SK-N-SH (cell line): ENCODE results near the gene TCF3. TPM values are rescaled to one million over a fixed set of nuclear protein-coding genes. Genes with fewer than 3 reads are reported as not detected.

Experiments
- CTCF ChIA-PET: fragments of 300-600, 350-600 bp; formaldehyde crosslinking; extraction: SDS; loops from one replicate; lab custom pipeline; 2021; lab: Yijun Ruan, JAX
- POLR2A ChIA-PET: fragments of 350-600 bp; sonication (Branson Sonifier 250); formaldehyde crosslinking; extraction: SDS; loops from one replicate; lab custom pipeline; 2020; ENCODE audit warnings: antibody characterized with exemption, inconsistent platforms; lab: Yijun Ruan, JAX
- DNase-seq: peaks from one replicate; pipeline ENCODE4 v3.0.0; 2012
- H2AFZ ChIP-seq: fragments of 200-600 bp; sonication (generic); 2 replicates; pipeline ENCODE4 v1.8.1; 2016; ENCODE audit warnings: antibody characterized with exemption, mild to moderate bottlenecking, low read depth
- H3F3A ChIP-seq: fragments of 200-600 bp; sonication (generic); replicated peaks from 2 replicates; pipeline ENCODE3; 2016; ENCODE audit warnings: antibody characterized with exemption, mild to moderate bottlenecking; ENCODE audit not compliant: insufficient read depth
- H3K27ac ChIP-seq, 2 experiments: fragments of 200-500 bp in 1 of 2; fragments of 200-600 bp in 1 of 2; sonication (Bioruptor generic) in 1 of 2; sonication (generic), shearing (Covaris generic) in 1 of 2; 2 replicates each; pipeline versions ENCODE4 v1.5.1 to v1.6.1; 2014 to 2016; ENCODE audit warnings: low read depth in 2 of 2, inconsistent platforms in 1 of 2, low read length in 1 of 2, mild to moderate bottlenecking in 1 of 2, mixed read lengths in 1 of 2
- H3K27me3 ChIP-seq: fragments of 200-600 bp; sonication (generic), shearing (Covaris generic); 2 replicates; pipeline ENCODE4 v1.6.1; 2016; ENCODE audit warnings: mixed run types; ENCODE audit not compliant: insufficient read depth
- H3K36me3 ChIP-seq, 2 experiments: fragments of 200-500 bp in 1 of 2; fragments of 200-600 bp in 1 of 2; sonication (Bioruptor generic) in 1 of 2; sonication (generic) in 1 of 2; replicated peaks in 1 of 2; 2 replicates each; pipeline versions ENCODE3 to v1.5.1; 2014 to 2016; ENCODE audit warnings: low read length in 1 of 2, mild to moderate bottlenecking in 1 of 2; ENCODE audit not compliant: insufficient read depth in 2 of 2, control insufficient read depth in 1 of 2
- H3K4me1 ChIP-seq, 2 experiments: fragments of 200-500 bp in 1 of 2; fragments of 200-600 bp in 1 of 2; sonication (Bioruptor generic) in 1 of 2; sonication (generic), shearing (Covaris generic) in 1 of 2; 2 replicates each; pipeline versions ENCODE4 v1.5.1 to v1.6.1; 2014 to 2016; ENCODE audit warnings: low read depth in 1 of 2, low read length in 1 of 2, mixed run types in 1 of 2; ENCODE audit not compliant: insufficient read depth in 2 of 2, control insufficient read depth in 1 of 2
- H3K4me2 ChIP-seq: fragments of 200-600 bp; sonication (generic), shearing (Covaris generic); 2 replicates; pipeline ENCODE4 v1.6.1; 2017; ENCODE audit warnings: mixed run types
- H3K4me3 ChIP-seq, 2 experiments: fragments of 200-500 bp in 1 of 2; fragments of 200-600 bp in 1 of 2; sonication (Bioruptor generic) in 1 of 2; sonication (generic), shearing (Covaris generic) in 1 of 2; 2 replicates each; pipeline versions ENCODE4 v1.5.1 to v1.8.1; 2014 to 2016; ENCODE audit warnings: low read depth in 2 of 2, inconsistent platforms in 1 of 2, low read length in 1 of 2, mild to moderate bottlenecking in 1 of 2, mixed read lengths in 1 of 2, moderate library complexity in 1 of 2
- H3K79me2 ChIP-seq: fragments of 200-600 bp; sonication (generic); 2 replicates; pipeline ENCODE4 v1.8.1; 2017; ENCODE audit warnings: mild to moderate bottlenecking; ENCODE audit not compliant: insufficient read depth
- H3K9ac ChIP-seq: fragments of 200-600 bp; sonication (generic); 2 replicates; pipeline ENCODE4 v1.6.1; 2017; ENCODE audit warnings: mixed run types
- H3K9me2 ChIP-seq: fragments of 200-600 bp; sonication (generic); 2 replicates; pipeline ENCODE4 v1.6.1; 2017; ENCODE audit warnings: mixed run types
- H3K9me3 ChIP-seq: fragments of 200-600 bp; sonication (generic); 2 replicates; pipeline ENCODE4 v1.6.1; 2017; ENCODE audit warnings: mixed run types, mild to moderate bottlenecking, moderate library complexity
- H4K20me1 ChIP-seq: fragments of 200-600 bp; sonication (generic); 2 replicates; pipeline ENCODE4 v1.6.1; 2017; ENCODE audit warnings: mild to moderate bottlenecking, mixed run types; ENCODE audit not compliant: insufficient read depth
- EZH2phosphoT487 ChIP-seq: fragments of 200-600 bp; sonication (generic); IDR thresholded peaks from 2 replicates; pipeline ENCODE4 v1.6.1; 2017; ENCODE audit warnings: low read depth, mixed run types, mild to moderate bottlenecking, antibody characterized with exemption, moderate library complexity, borderline replicate concordance
- FOXJ3 ChIP-seq: sonication (generic); formaldehyde crosslinking; IDR thresholded peaks from 2 replicates; pipeline ENCODE4 v1.5.1; 2020; ENCODE audit warnings: mild to moderate bottlenecking, missing genetic modification reagents
- GATA2 ChIP-seq: sonication (generic); formaldehyde crosslinking; IDR thresholded peaks from 2 replicates; pipeline ENCODE4 v1.5.0; 2020; ENCODE audit warnings: mild to moderate bottlenecking, missing genetic modification reagents
- JUND ChIP-seq: IDR thresholded peaks from 2 replicates; pipeline ENCODE4 v1.4.0; 2012
- MXI1 ChIP-seq: IDR thresholded peaks from 2 replicates; pipeline ENCODE4 v1.6.1; 2012; ENCODE audit warnings: mild to moderate bottlenecking, low read depth, low read length, improper control_type of control experiment
- TEAD4 ChIP-seq: IDR thresholded peaks from 2 replicates; pipeline ENCODE4 v1.4.0; 2012; ENCODE audit warnings: mild to moderate bottlenecking, borderline replicate concordance; ENCODE audit not compliant: insufficient read depth
- ZBTB33 ChIP-seq: IDR thresholded peaks from 2 replicates; pipeline ENCODE4 v1.4.0; 2012; ENCODE audit warnings: low read depth, borderline replicate concordance
- WGBS: methylation state at CpG from one replicate; pipeline ENCODE4 v1.1.6; 2017; ENCODE audit warnings: low lambda C conversion rate; 5-methylcytosine and 5-hydroxymethylcytosine counted together
- polyA plus RNA-seq, 3 experiments: library from polyadenylated mRNA; depleted of rRNA; stranded (reverse); fragments of >200 nt; gene quantifications; 2 replicates each; pipeline ENCODE4 v1.2.3, GENCODE V29; 2012
- TF ChIP-seq, protein P1 (sequence below): IDR thresholded peaks from 2 replicates; pipeline ENCODE4 v1.4.0; 2012; ENCODE audit warnings: low read depth
- TF ChIP-seq, protein P2 (sequence below): fragments of 200-600 bp; sonication (generic); IDR thresholded peaks from 2 replicates; pipeline ENCODE4 v1.6.1; 2017; ENCODE audit warnings: antibody characterized with exemption, mild to moderate bottlenecking, moderate library complexity

The TCF3 gene
- polyA plus RNA-seq, 1 of the 3 experiments (the other 2 are of a cell fraction): 104 TPM

DNA sequence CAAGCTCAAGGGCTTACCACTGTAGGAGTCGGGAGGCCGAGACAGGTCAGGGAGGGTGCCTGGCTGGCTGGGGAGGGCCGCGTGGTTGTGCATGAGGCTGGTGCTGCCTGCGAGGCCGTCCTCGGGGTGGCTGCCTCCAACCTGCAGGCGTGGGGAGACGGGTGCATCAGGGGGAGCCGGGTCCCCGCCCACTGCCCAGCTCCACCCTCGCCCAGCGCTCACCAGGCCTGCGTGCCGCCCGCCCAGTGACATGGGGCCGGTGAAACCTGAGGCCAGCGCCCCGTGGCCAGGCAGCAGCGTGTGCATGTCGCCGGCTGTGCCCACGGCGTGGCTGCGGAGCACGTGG is 33.3 kb downstream of the TCF3 start:
- peak; percentile 30 for DNase-seq
- H3K36me3 ChIP-seq: peaks cover 3 to 73% of the 10 kb centered on the region in 2 experiments

More for the DNA sequence above, 33.3 kb downstream of the TCF3 start:
- no peak overlapping the region for H2AFZ ChIP-seq
- 97% methylated on average over 7 of the region's 26 CpGs for WGBS
- no peak overlapping the region for H3K9ac ChIP-seq
- TF ChIP-seq MXI1: no peak
- TF ChIP-seq EZH2phosphoT487: no peak
- no peak for TF ChIP-seq JUND
- TF ChIP-seq FOXJ3 (CRISPR knock-in tag): no peak
- no peak for TF ChIP-seq TEAD4
- TF ChIP-seq GATA2 (CRISPR knock-in tag): no peak
- TF ChIP-seq ZBTB33: no peak
- TF ChIP-seq, protein P1, sequence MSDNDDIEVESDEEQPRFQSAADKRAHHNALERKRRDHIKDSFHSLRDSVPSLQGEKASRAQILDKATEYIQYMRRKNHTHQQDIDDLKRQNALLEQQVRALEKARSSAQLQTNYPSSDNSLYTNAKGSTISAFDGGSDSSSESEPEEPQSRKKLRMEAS: no peak
- TF ChIP-seq, protein P2, sequence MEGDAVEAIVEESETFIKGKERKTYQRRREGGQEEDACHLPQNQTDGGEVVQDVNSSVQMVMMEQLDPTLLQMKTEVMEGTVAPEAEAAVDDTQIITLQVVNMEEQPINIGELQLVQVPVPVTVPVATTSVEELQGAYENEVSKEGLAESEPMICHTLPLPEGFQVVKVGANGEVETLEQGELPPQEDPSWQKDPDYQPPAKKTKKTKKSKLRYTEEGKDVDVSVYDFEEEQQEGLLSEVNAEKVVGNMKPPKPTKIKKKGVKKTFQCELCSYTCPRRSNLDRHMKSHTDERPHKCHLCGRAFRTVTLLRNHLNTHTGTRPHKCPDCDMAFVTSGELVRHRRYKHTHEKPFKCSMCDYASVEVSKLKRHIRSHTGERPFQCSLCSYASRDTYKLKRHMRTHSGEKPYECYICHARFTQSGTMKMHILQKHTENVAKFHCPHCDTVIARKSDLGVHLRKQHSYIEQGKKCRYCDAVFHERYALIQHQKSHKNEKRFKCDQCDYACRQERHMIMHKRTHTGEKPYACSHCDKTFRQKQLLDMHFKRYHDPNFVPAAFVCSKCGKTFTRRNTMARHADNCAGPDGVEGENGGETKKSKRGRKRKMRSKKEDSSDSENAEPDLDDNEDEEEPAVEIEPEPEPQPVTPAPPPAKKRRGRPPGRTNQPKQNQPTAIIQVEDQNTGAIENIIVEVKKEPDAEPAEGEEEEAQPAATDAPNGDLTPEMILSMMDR: no peak
- no peak overlapping the region for H3K27ac ChIP-seq
- H3K9me3 ChIP-seq: no peaks in the 10 kb centered on the region
- CTCF ChIA-PET: interaction anchor here (0.8 to 1.4 kb wide), 2 partner anchors 32 to 72 kb away, joined by 3 read pairs; no protein-coding TSS in a partner anchor
- H4K20me1 ChIP-seq: peaks cover 10% of the 10 kb centered on the region; the same call in 1 of the 2 replicates
- H3K4me1 ChIP-seq: no peaks in the 10 kb centered on the region; a peak in 1 of 4 replicates
- peaks cover 2% of the 10 kb centered on the region for H3F3A ChIP-seq
- POLR2A ChIA-PET: no interaction called here
- no peaks in the 10 kb centered on the region for H3K27me3 ChIP-seq
- no peaks in the 10 kb centered on the region for H3K9me2 ChIP-seq
- H3K4me2 ChIP-seq: no peak overlapping the region
- 0 out of 2 replicates have a peak, but pooled peaks cover 8% of the 10 kb centered on the region for H3K79me2 ChIP-seq
- no peak overlapping the region for H3K4me3 ChIP-seq
